Liver (tissue), 9 donors: ENCODE measurements around the gene NDC80. TPM values are rescaled to one million over a fixed set of nuclear protein-coding genes. Genes with fewer than 3 reads are reported as not detected.

Experiments
- DNase-seq: peaks from one replicate; pipeline ENCODE4 v3.0.0-alpha.2; 2017; ENCODE audit warnings: low spot score
- H3K27ac ChIP-seq, 2 donors: one replicate each; pipeline ENCODE4 v1.7.0; 2013; ENCODE audit warnings: inconsistent platforms in 2 of 2, low read length in 2 of 2, control low read depth in 1 of 2, low read depth in 1 of 2, mild to moderate bottlenecking in 1 of 2
- H3K27me3 ChIP-seq, 4 donors: one replicate each; pipeline versions ENCODE4 v1.6.1 to v1.7.0; 2013; ENCODE audit warnings: low read length in 3 of 4, inconsistent platforms in 1 of 4, mild to moderate bottlenecking in 1 of 4, moderate library complexity in 1 of 4; ENCODE audit not compliant: control insufficient read depth in 4 of 4, insufficient read depth in 4 of 4
- H3K36me3 ChIP-seq, 4 donors: one replicate each; pipeline versions ENCODE4 v1.6.1 to v1.7.0; 2013; ENCODE audit warnings: low read length in 3 of 4, mild to moderate bottlenecking in 3 of 4, low read depth in 1 of 4, moderate library complexity in 1 of 4; ENCODE audit not compliant: control insufficient read depth in 4 of 4, insufficient read depth in 3 of 4
- H3K4me1 ChIP-seq, 4 donors: one replicate each; pipeline versions ENCODE4 v1.6.1 to v1.7.0; 2013; ENCODE audit warnings: low read length in 3 of 4, mild to moderate bottlenecking in 3 of 4, moderate library complexity in 1 of 4; ENCODE audit not compliant: control insufficient read depth in 4 of 4, insufficient read depth in 4 of 4
- H3K4me3 ChIP-seq, 3 donors: one replicate each; pipeline versions ENCODE4 v1.6.1 to v1.7.0; 2013; ENCODE audit warnings: low read length in 3 of 3, control low read depth in 1 of 3, low read depth in 1 of 3, mild to moderate bottlenecking in 1 of 3
- H3K9ac ChIP-seq, 2 donors: one replicate each; pipeline ENCODE4 v1.7.0; 2013; ENCODE audit warnings: low read length in 2 of 2, mild to moderate bottlenecking in 2 of 2, moderate library complexity in 2 of 2, control low read depth in 1 of 2, low read depth in 1 of 2
- H3K9me3 ChIP-seq, 4 donors: one replicate each; pipeline versions ENCODE4 v1.6.1 to v1.7.0; 2013; ENCODE audit warnings: low read length in 3 of 4; ENCODE audit not compliant: control insufficient read depth in 4 of 4
- EGR1 ChIP-seq, 2 donors: IDR thresholded peaks; 2 replicates each; pipeline ENCODE4 v1.6.1; 2016 to 2018; ENCODE audit warnings: antibody characterized with exemption in 2 of 2, low read depth in 2 of 2
- FOXA1 ChIP-seq: IDR thresholded peaks from 2 replicates; pipeline ENCODE4 v1.6.1; 2016; ENCODE audit warnings: antibody characterized with exemption
- FOXA2 ChIP-seq: IDR thresholded peaks from 2 replicates; pipeline ENCODE4 v1.6.1; 2016; ENCODE audit warnings: antibody characterized with exemption
- GABPA ChIP-seq, 2 donors: IDR thresholded peaks in 1 of 2; conservative IDR thresholded peaks in 1 of 2; 2 replicates each; pipeline ENCODE4 v1.6.1; 2016; ENCODE audit warnings: antibody characterized with exemption in 2 of 2, mild to moderate bottlenecking in 1 of 2, moderate library complexity in 1 of 2
- HNF4G ChIP-seq: IDR thresholded peaks from 2 replicates; pipeline ENCODE4 v1.6.1; 2016; ENCODE audit warnings: antibody characterized with exemption
- JUND ChIP-seq, 2 donors: IDR thresholded peaks; 2 replicates each; pipeline ENCODE4 v1.6.1; 2016; ENCODE audit warnings: antibody characterized with exemption in 2 of 2
- NR2F2 ChIP-seq: IDR thresholded peaks from 2 replicates; pipeline ENCODE4 v1.6.1; 2016; ENCODE audit warnings: antibody characterized with exemption
- RAD21 ChIP-seq, 2 donors: IDR thresholded peaks; 2 replicates each; pipeline ENCODE4 v1.6.1; 2016; ENCODE audit warnings: antibody characterized with exemption in 2 of 2, mild to moderate bottlenecking in 2 of 2
- RXRA ChIP-seq, 2 donors: IDR thresholded peaks; 2 replicates each; pipeline ENCODE4 v1.6.1; 2017 to 2018; ENCODE audit warnings: antibody characterized with exemption in 2 of 2, mild to moderate bottlenecking in 1 of 2
- SP1 ChIP-seq: IDR thresholded peaks from 2 replicates; pipeline ENCODE4 v1.6.1; 2018; ENCODE audit warnings: antibody characterized with exemption, mild to moderate bottlenecking
- TAF1 ChIP-seq: conservative IDR thresholded peaks from 2 replicates; pipeline ENCODE4 v1.6.1; 2016; ENCODE audit warnings: antibody characterized with exemption, mild to moderate bottlenecking
- YY1 ChIP-seq: IDR thresholded peaks from 2 replicates; pipeline ENCODE4 v1.6.1; 2016; ENCODE audit warnings: antibody characterized with exemption, mild to moderate bottlenecking
- WGBS: extraction: QIAGEN DNeasy Blood & Tissue Kit; methylation state at CpG from one replicate; pipeline ENCODE4 v1.1.7; 2013; 5-methylcytosine and 5-hydroxymethylcytosine counted together
- polyA plus RNA-seq, 2 donors: library from polyadenylated mRNA; stranded (reverse) in 1 of 2; unstranded in 1 of 2; fragments of 200-250 nt in 1 of 2; fragments of >200 nt in 1 of 2; fragmentation: Nextera tagmentation in 1 of 2; extraction: Ambion mirVana in 1 of 2; gene quantifications; one replicate each; pipeline versions ENCODE4 v1.2.1 to v1.2.3, GENCODE V29; 2013 to 2015
- total RNA-seq, 2 donors: library from RNA; depleted of rRNA; stranded (reverse); fragments of >200 nt; gene quantifications; one replicate each; pipeline ENCODE4 v1.2.3, GENCODE V29; 2014
- TF ChIP-seq, protein P1 (sequence below): IDR thresholded peaks from 2 replicates; pipeline ENCODE4 v1.6.1; 2016; ENCODE audit warnings: antibody characterized with exemption, mild to moderate bottlenecking
- TF ChIP-seq, protein P2 (sequence below): IDR thresholded peaks from 2 replicates; pipeline ENCODE4 v1.6.1; 2016; ENCODE audit warnings: antibody characterized with exemption
- TF ChIP-seq, protein P3 (sequence below): IDR thresholded peaks from 2 replicates; pipeline ENCODE4 v1.6.1; 2016; ENCODE audit warnings: antibody characterized with exemption
- TF ChIP-seq, protein P4 (sequence below): IDR thresholded peaks from 2 replicates; pipeline ENCODE4 v1.6.1; 2016; ENCODE audit warnings: antibody characterized with exemption
- TF ChIP-seq, protein P5 (sequence below): fragments of 150-350 bp; IDR thresholded peaks from 2 replicates; pipeline ENCODE4 v1.5.1; 2017; ENCODE audit warnings: improper control_type of control experiment, low read depth, low read length; ENCODE audit not compliant: missing input control
- donor health status: healthy.
- donor health status: healthy.
- donor health status: healthy.
- donor health status: healthy.
- donor health status: healthy.

Gene NDC80
- total and polyA plus RNA-seq, 4 donors, result 0.08 to 33.8 (median 1.0) TPM

DNA sequence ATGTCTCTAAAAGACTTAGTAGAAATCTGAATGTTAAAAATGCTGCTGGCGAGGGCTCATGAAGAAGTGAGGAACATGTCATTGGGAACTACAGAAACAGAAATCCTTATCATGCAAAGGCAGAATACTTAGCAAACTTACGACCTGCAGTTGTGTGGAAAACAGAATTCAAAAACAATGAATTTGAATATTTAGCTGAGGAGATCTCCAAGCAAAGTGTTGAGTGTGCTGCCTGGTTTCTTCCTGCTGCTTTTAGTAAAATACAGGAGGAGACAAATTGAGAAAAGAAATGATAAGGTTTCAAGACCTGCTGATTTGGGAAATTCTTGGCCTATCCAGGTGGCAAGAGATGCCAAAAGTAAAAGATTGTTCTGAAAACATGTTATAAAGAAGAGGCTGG, 38.6 kb upstream of the NDC80 start:
- no peaks in the 10 kb centered on the region for H3K4me1 ChIP-seq

DNA sequence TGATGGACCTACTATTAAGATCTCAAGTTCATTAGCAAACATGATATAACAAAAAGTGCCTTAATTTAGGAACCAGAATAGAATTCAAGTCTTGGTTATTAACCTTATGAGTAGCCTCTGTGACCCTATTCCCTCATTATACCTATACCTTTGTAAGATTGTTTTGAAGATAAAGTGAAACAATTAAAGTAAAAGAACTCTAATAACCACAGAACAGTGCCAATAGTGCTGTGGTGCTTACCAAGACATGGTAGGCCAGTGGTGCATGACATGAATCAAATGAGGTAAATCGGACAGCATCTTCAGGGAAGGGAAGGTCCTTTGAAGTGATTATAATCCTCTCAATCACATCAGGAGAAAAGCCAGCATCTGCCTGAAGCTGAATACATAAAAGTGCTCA, 36.5 kb upstream of the NDC80 start:
- no peak for DNase-seq
- Histone ChIP-seq H3K36me3 (no peaks in the 10 kb centered on the region), H3K4me3 (no peak overlapping the region), H3K9me3 (no peaks in the 10 kb centered on the region), H3K27me3 (no peaks in the 10 kb centered on the region), H3K4me1 (no peaks in the 10 kb centered on the region), H3K27ac (no peak overlapping the region), H3K9ac (no peak overlapping the region)
- 100% methylated on average over 1 of the region's 1 CpG for WGBS
- no peak for TF ChIP-seq NR2F2
- TF ChIP-seq, protein P1, sequence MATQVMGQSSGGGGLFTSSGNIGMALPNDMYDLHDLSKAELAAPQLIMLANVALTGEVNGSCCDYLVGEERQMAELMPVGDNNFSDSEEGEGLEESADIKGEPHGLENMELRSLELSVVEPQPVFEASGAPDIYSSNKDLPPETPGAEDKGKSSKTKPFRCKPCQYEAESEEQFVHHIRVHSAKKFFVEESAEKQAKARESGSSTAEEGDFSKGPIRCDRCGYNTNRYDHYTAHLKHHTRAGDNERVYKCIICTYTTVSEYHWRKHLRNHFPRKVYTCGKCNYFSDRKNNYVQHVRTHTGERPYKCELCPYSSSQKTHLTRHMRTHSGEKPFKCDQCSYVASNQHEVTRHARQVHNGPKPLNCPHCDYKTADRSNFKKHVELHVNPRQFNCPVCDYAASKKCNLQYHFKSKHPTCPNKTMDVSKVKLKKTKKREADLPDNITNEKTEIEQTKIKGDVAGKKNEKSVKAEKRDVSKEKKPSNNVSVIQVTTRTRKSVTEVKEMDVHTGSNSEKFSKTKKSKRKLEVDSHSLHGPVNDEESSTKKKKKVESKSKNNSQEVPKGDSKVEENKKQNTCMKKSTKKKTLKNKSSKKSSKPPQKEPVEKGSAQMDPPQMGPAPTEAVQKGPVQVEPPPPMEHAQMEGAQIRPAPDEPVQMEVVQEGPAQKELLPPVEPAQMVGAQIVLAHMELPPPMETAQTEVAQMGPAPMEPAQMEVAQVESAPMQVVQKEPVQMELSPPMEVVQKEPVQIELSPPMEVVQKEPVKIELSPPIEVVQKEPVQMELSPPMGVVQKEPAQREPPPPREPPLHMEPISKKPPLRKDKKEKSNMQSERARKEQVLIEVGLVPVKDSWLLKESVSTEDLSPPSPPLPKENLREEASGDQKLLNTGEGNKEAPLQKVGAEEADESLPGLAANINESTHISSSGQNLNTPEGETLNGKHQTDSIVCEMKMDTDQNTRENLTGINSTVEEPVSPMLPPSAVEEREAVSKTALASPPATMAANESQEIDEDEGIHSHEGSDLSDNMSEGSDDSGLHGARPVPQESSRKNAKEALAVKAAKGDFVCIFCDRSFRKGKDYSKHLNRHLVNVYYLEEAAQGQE, result no peak
- no peak for TF ChIP-seq RAD21 (IDR thresholded peaks at IDR 0.05)
- no peak for TF ChIP-seq YY1

More for the DNA sequence above, 38.6 kb upstream of the NDC80 start:
- Histone ChIP-seq H3K9ac (no peak overlapping the region), H3K27me3 (no peaks in the 10 kb centered on the region), H3K27ac (no peak overlapping the region), H3K36me3 (no peaks in the 10 kb centered on the region), H3K4me3 (no peak overlapping the region), H3K9me3 (no peaks in the 10 kb centered on the region)
- WGBS, result 98% methylated on average over 2 of the region's 2 CpGs
- TF ChIP-seq EGR1 (IDR thresholded peaks at IDR 0.05; ENCODE audit: low read depth in 2 of 2) (no peak), HNF4G (no peak), YY1 (no peak), FOXA2 (no peak), SP1 (no peak), NR2F2 (no peak), JUND (IDR thresholded peaks at IDR 0.05) (no peak), GABPA (IDR thresholded peaks at IDR 0.05 in 1 of 2, conservative IDR thresholded peaks at IDR 0.05 in 1 of 2) (no peak), TAF1 (no peak), RAD21 (IDR thresholded peaks at IDR 0.05) (no peak), RXRA (IDR thresholded peaks at IDR 0.05) (no peak), FOXA1 (no peak)
- TF ChIP-seq, protein P1, result no peak
- TF ChIP-seq, protein P2, sequence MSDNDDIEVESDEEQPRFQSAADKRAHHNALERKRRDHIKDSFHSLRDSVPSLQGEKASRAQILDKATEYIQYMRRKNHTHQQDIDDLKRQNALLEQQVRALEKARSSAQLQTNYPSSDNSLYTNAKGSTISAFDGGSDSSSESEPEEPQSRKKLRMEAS, result no peak
- TF ChIP-seq, protein P3, sequence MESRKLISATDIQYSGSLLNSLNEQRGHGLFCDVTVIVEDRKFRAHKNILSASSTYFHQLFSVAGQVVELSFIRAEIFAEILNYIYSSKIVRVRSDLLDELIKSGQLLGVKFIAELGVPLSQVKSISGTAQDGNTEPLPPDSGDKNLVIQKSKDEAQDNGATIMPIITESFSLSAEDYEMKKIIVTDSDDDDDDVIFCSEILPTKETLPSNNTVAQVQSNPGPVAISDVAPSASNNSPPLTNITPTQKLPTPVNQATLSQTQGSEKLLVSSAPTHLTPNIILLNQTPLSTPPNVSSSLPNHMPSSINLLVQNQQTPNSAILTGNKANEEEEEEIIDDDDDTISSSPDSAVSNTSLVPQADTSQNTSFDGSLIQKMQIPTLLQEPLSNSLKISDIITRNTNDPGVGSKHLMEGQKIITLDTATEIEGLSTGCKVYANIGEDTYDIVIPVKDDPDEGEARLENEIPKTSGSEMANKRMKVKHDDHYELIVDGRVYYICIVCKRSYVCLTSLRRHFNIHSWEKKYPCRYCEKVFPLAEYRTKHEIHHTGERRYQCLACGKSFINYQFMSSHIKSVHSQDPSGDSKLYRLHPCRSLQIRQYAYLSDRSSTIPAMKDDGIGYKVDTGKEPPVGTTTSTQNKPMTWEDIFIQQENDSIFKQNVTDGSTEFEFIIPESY, result no peak
- TF ChIP-seq, protein P4, sequence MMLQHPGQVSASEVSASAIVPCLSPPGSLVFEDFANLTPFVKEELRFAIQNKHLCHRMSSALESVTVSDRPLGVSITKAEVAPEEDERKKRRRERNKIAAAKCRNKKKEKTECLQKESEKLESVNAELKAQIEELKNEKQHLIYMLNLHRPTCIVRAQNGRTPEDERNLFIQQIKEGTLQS, result no peak
- TF ChIP-seq, protein P5, sequence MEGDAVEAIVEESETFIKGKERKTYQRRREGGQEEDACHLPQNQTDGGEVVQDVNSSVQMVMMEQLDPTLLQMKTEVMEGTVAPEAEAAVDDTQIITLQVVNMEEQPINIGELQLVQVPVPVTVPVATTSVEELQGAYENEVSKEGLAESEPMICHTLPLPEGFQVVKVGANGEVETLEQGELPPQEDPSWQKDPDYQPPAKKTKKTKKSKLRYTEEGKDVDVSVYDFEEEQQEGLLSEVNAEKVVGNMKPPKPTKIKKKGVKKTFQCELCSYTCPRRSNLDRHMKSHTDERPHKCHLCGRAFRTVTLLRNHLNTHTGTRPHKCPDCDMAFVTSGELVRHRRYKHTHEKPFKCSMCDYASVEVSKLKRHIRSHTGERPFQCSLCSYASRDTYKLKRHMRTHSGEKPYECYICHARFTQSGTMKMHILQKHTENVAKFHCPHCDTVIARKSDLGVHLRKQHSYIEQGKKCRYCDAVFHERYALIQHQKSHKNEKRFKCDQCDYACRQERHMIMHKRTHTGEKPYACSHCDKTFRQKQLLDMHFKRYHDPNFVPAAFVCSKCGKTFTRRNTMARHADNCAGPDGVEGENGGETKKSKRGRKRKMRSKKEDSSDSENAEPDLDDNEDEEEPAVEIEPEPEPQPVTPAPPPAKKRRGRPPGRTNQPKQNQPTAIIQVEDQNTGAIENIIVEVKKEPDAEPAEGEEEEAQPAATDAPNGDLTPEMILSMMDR, result no peak
- DNase-seq, result no peak
